ENCODE data around the gene KCNAB1. TPM values are rescaled to one million over a fixed set of nuclear protein-coding genes. Genes with fewer than 3 reads are reported as not detected.

KCNAB1 gene
- total RNA-seq, 1 donor from 2014 or later = not detected

- DNase-seq (no peak), ATAC-seq (ENCODE audit: low read depth) (no peak)
- POLR2A ChIA-PET = no interaction called here
- CTCF ChIA-PET = no interaction called here
- H3K27ac Mint-ChIP-seq = no peak overlapping the region
- no peak overlapping the region for H3K4me3 Mint-ChIP-seq
- H3K4me1 Mint-ChIP-seq = no peaks in the 10 kb centered on the region
- intact Hi-C loops (cut with micrococcal nuclease) = no loop called here
- no peaks in the 10 kb centered on the region for H3K9me3 Mint-ChIP-seq
- H3K36me3 Mint-ChIP-seq (ENCODE audit: low read depth) = no peaks in the 10 kb centered on the region
- H3K27me3 Mint-ChIP-seq = peaks cover 9% of the 10 kb centered on the region
- TF ChIP-seq, protein P1, sequence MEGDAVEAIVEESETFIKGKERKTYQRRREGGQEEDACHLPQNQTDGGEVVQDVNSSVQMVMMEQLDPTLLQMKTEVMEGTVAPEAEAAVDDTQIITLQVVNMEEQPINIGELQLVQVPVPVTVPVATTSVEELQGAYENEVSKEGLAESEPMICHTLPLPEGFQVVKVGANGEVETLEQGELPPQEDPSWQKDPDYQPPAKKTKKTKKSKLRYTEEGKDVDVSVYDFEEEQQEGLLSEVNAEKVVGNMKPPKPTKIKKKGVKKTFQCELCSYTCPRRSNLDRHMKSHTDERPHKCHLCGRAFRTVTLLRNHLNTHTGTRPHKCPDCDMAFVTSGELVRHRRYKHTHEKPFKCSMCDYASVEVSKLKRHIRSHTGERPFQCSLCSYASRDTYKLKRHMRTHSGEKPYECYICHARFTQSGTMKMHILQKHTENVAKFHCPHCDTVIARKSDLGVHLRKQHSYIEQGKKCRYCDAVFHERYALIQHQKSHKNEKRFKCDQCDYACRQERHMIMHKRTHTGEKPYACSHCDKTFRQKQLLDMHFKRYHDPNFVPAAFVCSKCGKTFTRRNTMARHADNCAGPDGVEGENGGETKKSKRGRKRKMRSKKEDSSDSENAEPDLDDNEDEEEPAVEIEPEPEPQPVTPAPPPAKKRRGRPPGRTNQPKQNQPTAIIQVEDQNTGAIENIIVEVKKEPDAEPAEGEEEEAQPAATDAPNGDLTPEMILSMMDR (IDR thresholded peaks at IDR 0.05) = no peak
Measured at GRCh38 chr3:156413293-156413892, 293.0 kb downstream of the KCNAB1 start.

DNA sequence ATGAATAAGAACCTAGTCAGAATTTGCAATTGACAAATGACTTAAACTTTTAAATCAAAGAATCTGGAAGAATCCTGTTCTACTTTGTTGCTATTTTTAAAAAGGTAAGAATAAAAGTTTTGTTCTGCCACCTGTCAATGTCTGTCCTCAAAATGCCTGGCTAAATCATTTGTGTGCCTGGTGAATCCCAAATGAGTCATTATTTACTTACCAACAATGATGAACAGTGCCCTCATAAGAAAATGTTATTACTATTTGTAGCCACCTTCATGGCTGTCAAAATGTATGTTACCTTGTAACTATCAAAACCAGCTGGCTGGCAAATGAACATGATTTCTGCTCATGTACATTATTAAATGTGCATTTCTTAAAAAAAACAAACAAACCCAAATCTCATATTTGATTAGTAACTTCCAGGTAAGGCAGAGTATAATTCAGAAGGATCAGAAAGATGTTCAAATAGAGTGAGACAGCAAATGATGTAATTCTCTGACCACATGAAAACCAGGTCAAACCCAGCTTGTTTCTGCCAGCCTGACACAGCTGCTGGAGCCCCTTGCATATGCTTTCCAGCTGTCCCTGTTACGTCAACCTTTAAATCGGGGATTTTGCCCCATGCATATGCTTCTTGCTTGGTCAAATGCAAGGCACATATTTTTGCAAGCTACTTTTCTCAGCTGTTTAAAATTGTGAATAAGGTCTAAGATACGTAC, 296.6 kb downstream of the KCNAB1 start:
- H3K27me3 Mint-ChIP-seq = peaks cover 3% of the 10 kb centered on the region
- DNase-seq = no peak
- H3K9me3 Mint-ChIP-seq = no peaks in the 10 kb centered on the region
- ChIA-PET CTCF (interaction anchor here (1.7 kb wide), 1 partner anchor 8 kb away, joined by 4 read pairs; no protein-coding TSS in a partner anchor), POLR2A (no interaction called here)
- H3K4me1 Mint-ChIP-seq = no peaks in the 10 kb centered on the region
- TF ChIP-seq, protein P1 (IDR thresholded peaks at IDR 0.05) = no peak
- intact Hi-C loops (cut with micrococcal nuclease) = no loop called here
- no peak overlapping the region for H3K27ac Mint-ChIP-seq
- H3K4me3 Mint-ChIP-seq = no peak overlapping the region
- H3K36me3 Mint-ChIP-seq (ENCODE audit: low read depth) = no peaks in the 10 kb centered on the region
- no peak for ATAC-seq (ENCODE audit: low read depth)

- TF ChIP-seq, protein P1 (IDR thresholded peaks at IDR 0.05) = no peak
- ATAC-seq (ENCODE audit: low read depth) (no peak), DNase-seq (no peak)
- CTCF ChIA-PET = interaction anchor here (1.7 kb wide), 1 partner anchor 9 kb away, joined by 4 read pairs; no protein-coding TSS in a partner anchor
- Mint-ChIP-seq H3K27ac (no peak overlapping the region), H3K9me3 (no peaks in the 10 kb centered on the region), H3K4me3 (no peak overlapping the region), H3K27me3 (peaks cover under 1% of the 10 kb centered on the region), H3K4me1 (no peaks in the 10 kb centered on the region), H3K36me3 (ENCODE audit: low read depth) (no peaks in the 10 kb centered on the region)
- intact Hi-C loops (cut with micrococcal nuclease) = no loop called here
- POLR2A ChIA-PET = no interaction called here
Measured at GRCh38 chr3:156417559-156418132, 297.3 kb downstream of the KCNAB1 start.

DNA sequence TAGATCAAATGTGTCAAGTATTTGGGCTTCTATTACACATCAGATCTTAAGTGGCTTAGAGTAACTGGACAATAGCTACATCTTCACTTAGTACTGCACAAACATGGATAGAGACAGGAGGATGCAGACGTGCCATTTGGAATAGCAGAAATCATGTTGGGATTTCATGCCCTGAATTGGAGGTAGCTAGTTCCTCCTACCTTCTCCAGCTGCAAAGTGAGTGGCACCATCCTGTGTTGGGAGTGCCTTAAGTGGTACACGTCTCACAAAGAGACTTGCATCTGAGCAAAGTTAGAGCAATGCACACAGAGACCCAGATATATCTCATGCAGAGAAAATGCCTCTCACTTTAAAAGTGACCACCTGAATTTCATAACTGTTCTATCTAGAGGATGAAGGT, 298.1 kb downstream of the KCNAB1 start:
- intact Hi-C loops (cut with micrococcal nuclease) = no loop called here
- Mint-ChIP-seq H3K27me3 (no peaks in the 10 kb centered on the region), H3K27ac (no peak overlapping the region), H3K4me1 (no peaks in the 10 kb centered on the region), H3K9me3 (no peaks in the 10 kb centered on the region), H3K36me3 (ENCODE audit: low read depth) (no peaks in the 10 kb centered on the region), H3K4me3 (no peak overlapping the region)
- DNase-seq (no peak), ATAC-seq (ENCODE audit: low read depth) (no peak)
- TF ChIP-seq, protein P1 (IDR thresholded peaks at IDR 0.05) = no peak
- ChIA-PET CTCF (interaction anchor here (1.7 kb wide), 1 partner anchor 10 kb away, joined by 4 read pairs; no protein-coding TSS in a partner anchor), POLR2A (no interaction called here)

DNA sequence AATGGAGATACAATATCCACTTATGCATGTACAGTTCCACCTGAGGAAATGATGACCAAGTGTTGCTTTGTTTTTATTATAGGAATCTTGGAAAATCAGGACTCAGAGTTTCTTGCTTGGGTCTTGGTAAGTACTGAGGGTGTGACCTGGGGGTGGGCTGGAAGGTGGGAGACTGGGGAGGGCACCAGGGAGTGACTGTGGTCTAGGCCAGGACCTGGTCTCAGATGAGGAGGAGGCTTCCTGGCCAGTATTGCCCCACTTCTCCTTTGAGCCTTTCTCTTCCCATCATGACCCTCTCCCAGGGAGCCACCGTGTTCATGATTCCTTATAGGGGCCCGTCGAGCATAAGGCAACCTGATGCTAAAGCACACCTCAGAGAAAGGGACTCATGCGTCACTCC, 301.2 kb downstream of the KCNAB1 start:
- no peak for DNase-seq
- ChIA-PET CTCF (no interaction called here), POLR2A (no interaction called here)
- TF ChIP-seq, protein P1 (IDR thresholded peaks at IDR 0.05) = no peak
- no peak overlapping the region for H3K4me3 Mint-ChIP-seq
- no peaks in the 10 kb centered on the region for H3K4me1 Mint-ChIP-seq
- no peak for ATAC-seq (ENCODE audit: low read depth)
- H3K36me3 Mint-ChIP-seq (ENCODE audit: low read depth) = no peaks in the 10 kb centered on the region
- intact Hi-C loops (cut with micrococcal nuclease) = no loop called here
- no peaks in the 10 kb centered on the region for H3K9me3 Mint-ChIP-seq
- H3K27me3 Mint-ChIP-seq = no peaks in the 10 kb centered on the region
- no peak overlapping the region for H3K27ac Mint-ChIP-seq

Measured in activated B cell treated with CpG ODN at 0.5 μM for 24 hours (primary cell).